Measurements from ENCODE around the gene MCM9.

Gene MCM9

DNA sequence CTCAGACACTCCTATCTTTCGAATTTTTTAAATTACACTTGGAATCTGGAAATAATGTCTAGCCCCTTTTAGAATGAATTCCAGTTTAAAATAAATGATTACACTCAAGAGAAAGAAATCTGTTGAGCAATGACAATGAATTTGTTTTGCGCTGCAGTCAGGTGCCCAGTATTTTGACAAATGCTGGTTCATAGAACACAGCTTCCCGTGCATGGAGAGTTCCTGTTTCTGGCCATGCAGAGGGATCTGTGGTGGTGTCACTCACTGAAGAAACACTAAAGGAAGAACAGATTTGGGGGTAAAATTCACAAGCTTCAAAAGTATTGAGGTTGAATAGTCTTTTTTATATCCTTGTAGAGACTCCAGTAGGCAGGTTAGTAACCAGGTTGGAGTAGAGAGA, 170.2 kb downstream of the MCM9 start:
- DNase-seq, result no peak
